Measurements from ENCODE around the gene HNRNPA3.

DNA sequence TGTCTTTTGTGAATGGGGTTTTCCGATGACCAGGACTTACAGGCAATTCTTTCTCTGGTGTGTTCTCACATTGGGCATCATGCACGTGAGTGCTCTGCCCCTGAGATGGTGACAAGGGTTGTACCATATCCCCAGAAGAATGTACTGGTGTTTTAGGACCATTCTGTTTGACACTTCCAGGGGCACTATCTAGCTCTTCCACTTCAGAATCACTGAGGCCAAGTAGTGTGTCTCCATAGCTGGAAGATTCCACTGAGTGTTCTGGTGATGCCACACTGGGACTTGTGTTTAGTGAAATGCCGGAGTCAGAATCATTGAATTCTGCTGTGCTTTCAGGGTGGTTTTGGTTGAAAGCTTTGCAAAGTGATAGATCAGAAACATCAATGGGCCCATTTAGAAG is 18.7 kb downstream of the HNRNPA3 start:
- no peak for TF ChIP-seq EP300 (IDR thresholded peaks at IDR 0.05; ENCODE audit: borderline replicate concordance)
- TF ChIP-seq CREB1 (IDR thresholded peaks at IDR 0.05; ENCODE audit: low read depth): no peak
- TF ChIP-seq, protein P1, sequence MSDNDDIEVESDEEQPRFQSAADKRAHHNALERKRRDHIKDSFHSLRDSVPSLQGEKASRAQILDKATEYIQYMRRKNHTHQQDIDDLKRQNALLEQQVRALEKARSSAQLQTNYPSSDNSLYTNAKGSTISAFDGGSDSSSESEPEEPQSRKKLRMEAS (IDR thresholded peaks at IDR 0.05): no peak
- TF ChIP-seq RAD21 (IDR thresholded peaks at IDR 0.05; ENCODE audit: low read depth): no peak
- no peak for TF ChIP-seq YY1 (IDR thresholded peaks at IDR 0.05; ENCODE audit: low read depth)
